ENCODE data around the gene IZUMO1.
A peak's percentile ranks its signal among the peaks of the same experiment; 100 is the strongest.

DNA sequence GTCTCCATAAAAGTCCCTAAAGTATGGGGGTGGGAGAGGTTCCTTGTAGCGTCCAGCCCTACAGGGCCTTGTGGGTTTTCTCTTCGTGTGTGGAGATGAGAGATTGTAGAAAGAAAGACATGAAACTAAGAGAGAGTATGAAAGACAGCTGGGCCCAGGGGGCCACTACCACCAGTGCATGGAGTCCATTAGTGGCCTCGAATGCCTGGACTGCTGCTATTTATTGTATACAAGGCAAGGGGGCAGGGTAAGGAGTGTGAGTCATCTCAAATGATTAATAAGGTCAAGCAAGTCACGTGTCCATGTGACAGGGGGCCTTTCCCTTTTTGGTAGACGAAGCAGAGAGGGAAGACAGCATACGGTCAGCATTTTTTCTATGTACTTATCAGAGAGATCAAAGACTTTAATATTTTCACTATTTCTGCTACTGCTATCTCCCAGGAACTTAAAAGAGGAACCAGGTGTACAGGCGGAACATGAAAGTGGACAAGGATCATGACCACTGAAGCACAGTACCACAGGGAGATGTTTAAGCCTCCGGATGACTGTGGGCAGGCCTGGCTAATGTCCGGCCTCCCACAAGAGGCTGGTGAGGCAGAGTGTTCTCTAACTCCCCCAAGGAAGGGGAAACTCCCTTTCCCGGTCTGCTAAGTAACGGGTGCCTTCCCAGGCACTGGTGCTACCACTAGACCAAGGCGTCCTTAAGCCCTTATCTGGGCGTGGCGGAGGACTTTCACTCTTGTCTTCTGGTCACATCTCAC, 34.1 kb upstream of the IZUMO1 start:
- TF ChIP-seq POLR2A (IDR thresholded peaks at IDR 0.05; ENCODE audit: low read depth, low read length): no peak
- 0 out of 2 replicates have a peak, but pooled peaks have one; percentile 4 for TF ChIP-seq MAFK (IDR thresholded peaks at IDR 0.05; ENCODE audit: low read depth, low read length)
- no peak for TF ChIP-seq MAZ (IDR thresholded peaks at IDR 0.05; ENCODE audit: borderline replicate concordance, low read depth, low read length)
- TF ChIP-seq, protein P1, sequence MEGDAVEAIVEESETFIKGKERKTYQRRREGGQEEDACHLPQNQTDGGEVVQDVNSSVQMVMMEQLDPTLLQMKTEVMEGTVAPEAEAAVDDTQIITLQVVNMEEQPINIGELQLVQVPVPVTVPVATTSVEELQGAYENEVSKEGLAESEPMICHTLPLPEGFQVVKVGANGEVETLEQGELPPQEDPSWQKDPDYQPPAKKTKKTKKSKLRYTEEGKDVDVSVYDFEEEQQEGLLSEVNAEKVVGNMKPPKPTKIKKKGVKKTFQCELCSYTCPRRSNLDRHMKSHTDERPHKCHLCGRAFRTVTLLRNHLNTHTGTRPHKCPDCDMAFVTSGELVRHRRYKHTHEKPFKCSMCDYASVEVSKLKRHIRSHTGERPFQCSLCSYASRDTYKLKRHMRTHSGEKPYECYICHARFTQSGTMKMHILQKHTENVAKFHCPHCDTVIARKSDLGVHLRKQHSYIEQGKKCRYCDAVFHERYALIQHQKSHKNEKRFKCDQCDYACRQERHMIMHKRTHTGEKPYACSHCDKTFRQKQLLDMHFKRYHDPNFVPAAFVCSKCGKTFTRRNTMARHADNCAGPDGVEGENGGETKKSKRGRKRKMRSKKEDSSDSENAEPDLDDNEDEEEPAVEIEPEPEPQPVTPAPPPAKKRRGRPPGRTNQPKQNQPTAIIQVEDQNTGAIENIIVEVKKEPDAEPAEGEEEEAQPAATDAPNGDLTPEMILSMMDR (conservative IDR thresholded peaks at IDR 0.05; ENCODE audit: low read depth, low read length): no peak
- TF ChIP-seq, protein P2, sequence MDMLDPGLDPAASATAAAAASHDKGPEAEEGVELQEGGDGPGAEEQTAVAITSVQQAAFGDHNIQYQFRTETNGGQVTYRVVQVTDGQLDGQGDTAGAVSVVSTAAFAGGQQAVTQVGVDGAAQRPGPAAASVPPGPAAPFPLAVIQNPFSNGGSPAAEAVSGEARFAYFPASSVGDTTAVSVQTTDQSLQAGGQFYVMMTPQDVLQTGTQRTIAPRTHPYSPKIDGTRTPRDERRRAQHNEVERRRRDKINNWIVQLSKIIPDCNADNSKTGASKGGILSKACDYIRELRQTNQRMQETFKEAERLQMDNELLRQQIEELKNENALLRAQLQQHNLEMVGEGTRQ (IDR thresholded peaks at IDR 0.05; ENCODE audit: low read depth, low read length): peak; percentile 87
- no peak for TF ChIP-seq RAD21 (IDR thresholded peaks at IDR 0.05; ENCODE audit: low read length)
- TF ChIP-seq SMC3 (IDR thresholded peaks at IDR 0.05; ENCODE audit: low read depth, low read length): no peak
- TF ChIP-seq BHLHE40 (IDR thresholded peaks at IDR 0.05; ENCODE audit: low read depth, low read length): peak; percentile 86
- peak; percentile 45; the same call in 1 of the 2 replicates for TF ChIP-seq FOS (IDR thresholded peaks at IDR 0.05; ENCODE audit: low read depth, low read length)
